HG03439 (cell line): Measurements from ENCODE around the gene PYROXD2.

Experiments
- ATAC-seq: cut with Tn5 transposase; IDR thresholded peaks from one replicate; pipeline ENCODE4 v1.9.1; 2021; ENCODE audit warnings: mild to moderate bottlenecking, moderate library complexity; ENCODE audit not compliant: unreplicated experiment

Gene PYROXD2

GRCh38 chr10:98416606-98417388 is 1.8 kb upstream of the PYROXD2 start:
- ATAC-seq: no peak

GRCh38 chr10:98415731-98416119 is 743 bp upstream of the PYROXD2 start:
- no peak for ATAC-seq

- no peak for ATAC-seq
These were observed 427 bp downstream of the PYROXD2 start for GRCh38 chr10:98414578-98414931.

GRCh38 chr10:98411768-98412167 is 3.2 kb downstream of the PYROXD2 start:
- ATAC-seq: no peak

- ATAC-seq: no peak
These were observed 3.8 kb downstream of the PYROXD2 start for GRCh38 chr10:98411166-98411565.

GRCh38 chr10:98410759-98411158 is 4.2 kb downstream of the PYROXD2 start:
- ATAC-seq: no peak

- ATAC-seq: no peak
These were observed 4.7 kb downstream of the PYROXD2 start for GRCh38 chr10:98410135-98410743.

GRCh38 chr10:98408799-98409198 is 6.2 kb downstream of the PYROXD2 start:
- ATAC-seq: no peak

GRCh38 chr10:98407744-98408241 is 7.2 kb downstream of the PYROXD2 start:
- ATAC-seq: no peak

GRCh38 chr10:98407017-98407743 is 7.8 kb downstream of the PYROXD2 start:
- no peak for ATAC-seq

- no peak for ATAC-seq
These were observed 9.6 kb downstream of the PYROXD2 start for GRCh38 chr10:98405422-98405821.

GRCh38 chr10:98404571-98405359 is 10.2 kb downstream of the PYROXD2 start:
- ATAC-seq: peak; percentile 58

- ATAC-seq: no peak
These were observed 11.0 kb downstream of the PYROXD2 start for GRCh38 chr10:98403812-98404504.

GRCh38 chr10:98402931-98403718 is 11.9 kb downstream of the PYROXD2 start:
- no peak for ATAC-seq

- no peak for ATAC-seq
These were observed 12.5 kb downstream of the PYROXD2 start for GRCh38 chr10:98402478-98402877.

GRCh38 chr10:98400482-98400881 is 14.5 kb downstream of the PYROXD2 start:
- no peak for ATAC-seq

- ATAC-seq: no peak
These were observed 15.2 kb downstream of the PYROXD2 start for GRCh38 chr10:98399784-98400183.

- no peak for ATAC-seq
These were observed 17.8 kb downstream of the PYROXD2 start for GRCh38 chr10:98397089-98397600.
